Activated naive CD4-positive, alpha-beta T cell treated with anti-CD3 and anti-CD28 coated beads, Interleukin-2, amount 10 ng/mL, durations not matched to agents 7 days and 5 days (primary cell): ENCODE results near the gene ACTL10.

Source experiments
- CTCF ChIA-PET: fragments of 350-600 bp; sonication (Branson Sonifier 250); formaldehyde crosslinking; loops from one replicate; lab custom pipeline; 2021; ENCODE audit warnings: antibody characterized with exemption; lab: Charles Lee
- DNase-seq: peaks from one replicate; pipeline ENCODE4 v3.0.0-alpha.2; 2020
- H3K27ac Mint-ChIP-seq: one replicate; pipeline ENCODE4 v1.8.0; 2021; ENCODE audit warnings: mild to moderate bottlenecking, moderate library complexity, mixed read lengths
- H3K27me3 Mint-ChIP-seq: one replicate; pipeline ENCODE4 v1.8.0; 2021; ENCODE audit warnings: mild to moderate bottlenecking, mixed read lengths
- H3K36me3 Mint-ChIP-seq: one replicate; pipeline ENCODE4 v1.8.0; 2021; ENCODE audit warnings: mixed read lengths
- H3K4me1 Mint-ChIP-seq: one replicate; pipeline ENCODE4 v1.8.0; 2021; ENCODE audit warnings: mixed read lengths
- H3K4me3 Mint-ChIP-seq: one replicate; pipeline ENCODE4 v1.8.0; 2021; ENCODE audit warnings: mild to moderate bottlenecking, moderate library complexity, mixed read lengths
- H3K9me3 Mint-ChIP-seq: one replicate; pipeline ENCODE4 v1.8.0; 2021; ENCODE audit warnings: mixed read lengths

The ACTL10 gene

DNA sequence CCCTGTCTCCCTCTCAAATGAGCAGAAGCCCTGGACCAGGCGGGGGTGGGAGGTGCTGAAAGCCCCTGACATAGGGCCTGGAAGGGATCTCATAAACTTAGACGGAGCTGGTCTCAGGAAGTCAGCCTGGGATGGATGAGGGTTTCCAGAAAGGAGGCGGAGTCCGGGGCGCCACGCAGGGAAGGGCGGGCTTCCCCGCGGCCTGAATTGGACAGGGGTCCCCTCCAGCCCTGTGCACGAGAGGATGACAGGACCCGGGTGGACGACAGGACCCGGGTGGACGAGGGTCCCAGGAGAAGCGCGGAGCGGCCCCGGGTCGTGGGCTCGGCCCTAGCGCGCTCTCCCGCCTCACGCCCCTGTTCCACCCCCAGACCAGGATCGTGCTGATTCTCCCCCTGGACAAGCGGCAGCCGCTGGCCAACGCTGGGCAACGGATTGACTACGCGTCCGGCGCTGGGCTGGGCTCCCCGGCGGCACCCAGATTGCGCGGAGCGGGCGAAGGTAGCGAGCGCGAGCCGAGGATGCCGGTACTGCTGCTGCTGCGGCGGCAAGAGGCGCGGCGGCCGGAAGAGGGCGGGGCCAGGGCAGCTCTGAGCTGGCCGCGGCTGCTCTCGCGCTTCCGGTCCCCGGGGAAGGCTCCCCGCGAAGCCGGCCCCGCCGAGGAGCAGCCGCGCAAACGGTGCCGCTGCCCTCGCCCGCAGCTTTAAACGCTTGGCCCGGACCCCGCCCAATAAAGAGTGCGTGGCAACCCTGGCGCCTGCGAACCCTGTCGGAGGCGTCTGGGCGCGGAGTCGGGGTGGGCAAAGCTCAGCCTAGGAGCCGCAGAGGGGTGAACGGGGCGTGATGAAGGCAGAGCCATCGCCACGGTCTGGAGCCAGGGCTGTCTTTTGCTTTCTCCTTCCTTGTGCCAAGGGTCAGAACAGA lies 3.3 kb upstream of the ACTL10 start:
- CTCF ChIA-PET: interaction anchor here (1.1 to 1.8 kb wide), 4 partner anchors 10 to 206 kb away, joined by 3 to 6 read pairs (median 6); no protein-coding TSS in a partner anchor
- peak overlapping the region; percentile 95 for H3K27ac Mint-ChIP-seq
- peaks cover 47% of the 10 kb centered on the region for H3K4me1 Mint-ChIP-seq
- peaks cover 10% of the 10 kb centered on the region for H3K36me3 Mint-ChIP-seq
- H3K9me3 Mint-ChIP-seq: no peaks in the 10 kb centered on the region
- DNase-seq: peak; percentile 92
- H3K4me3 Mint-ChIP-seq: peak overlapping the region; percentile 78
- no peaks in the 10 kb centered on the region for H3K27me3 Mint-ChIP-seq

DNA sequence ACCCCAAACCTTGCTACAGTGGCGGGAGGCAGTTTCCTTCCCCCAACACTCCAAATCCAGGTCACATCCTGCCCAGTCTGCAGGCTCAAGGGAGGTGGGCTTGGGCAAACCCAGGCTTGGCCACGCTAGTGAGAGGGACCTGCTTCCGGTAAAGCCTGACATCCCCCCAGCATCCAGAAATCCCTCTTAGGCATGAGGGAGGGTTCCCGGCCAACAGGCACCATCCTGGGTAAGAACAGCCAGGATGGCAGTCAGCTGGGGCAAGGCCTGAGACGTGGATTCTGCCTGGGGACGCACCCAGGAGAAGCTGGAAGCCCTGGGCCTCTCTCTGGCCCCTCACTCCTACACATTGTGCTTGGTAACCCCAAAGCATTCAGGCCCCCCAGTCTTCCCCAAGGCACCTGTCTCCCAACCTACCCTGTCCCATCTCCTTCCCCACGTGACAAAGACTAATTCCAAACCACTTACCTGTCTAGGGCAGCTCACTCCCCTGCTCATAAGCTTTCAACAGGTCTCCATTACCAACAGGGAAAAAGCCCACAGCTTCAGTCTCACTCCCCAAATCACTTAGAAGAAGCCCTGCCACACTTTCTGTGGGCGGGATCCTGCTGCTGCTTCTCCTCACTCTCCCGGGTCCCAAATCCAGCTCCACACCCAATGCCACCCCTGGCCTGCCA lies 2.5 kb upstream of the ACTL10 start:
- Mint-ChIP-seq H3K27me3 (no peaks in the 10 kb centered on the region), H3K9me3 (no peaks in the 10 kb centered on the region)

DNA sequence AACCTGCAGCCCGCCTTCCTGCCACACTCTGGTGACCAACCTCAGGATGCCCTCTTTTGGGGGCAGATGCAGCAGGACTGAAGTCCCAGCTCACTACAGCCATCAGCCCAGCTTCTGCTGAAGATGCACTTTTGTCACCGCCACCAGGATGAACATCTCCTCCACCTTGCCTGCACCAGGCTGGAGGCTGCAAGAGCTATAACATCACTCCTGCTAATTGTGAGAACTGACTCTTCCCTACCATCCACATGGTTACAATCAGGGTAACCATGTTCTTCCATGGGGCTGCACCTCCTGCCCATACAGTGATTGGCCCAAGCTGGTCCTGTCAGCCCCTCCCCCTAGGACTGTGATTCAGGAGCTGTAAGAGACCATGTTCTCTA lies 2.0 kb upstream of the ACTL10 start:
- peaks cover 57% of the 10 kb centered on the region for H3K4me1 Mint-ChIP-seq
- H3K27me3 Mint-ChIP-seq: no peaks in the 10 kb centered on the region
- H3K4me3 Mint-ChIP-seq: peak overlapping the region; percentile 78
- peaks cover 17% of the 10 kb centered on the region for H3K36me3 Mint-ChIP-seq
- H3K27ac Mint-ChIP-seq: peak overlapping the region; percentile 95
- no peaks in the 10 kb centered on the region for H3K9me3 Mint-ChIP-seq
- CTCF ChIA-PET: interaction anchor here (0.6 to 1.2 kb wide), 5 partner anchors 9 to 264 kb away, joined by 3 to 4 read pairs (median 3); no protein-coding TSS in a partner anchor
- no peak for DNase-seq

More for the DNA sequence above, 2.5 kb upstream of the ACTL10 start:
- H3K4me1 Mint-ChIP-seq: peaks cover 55% of the 10 kb centered on the region
- peak overlapping the region; percentile 78 for H3K4me3 Mint-ChIP-seq
- H3K36me3 Mint-ChIP-seq: peaks cover 13% of the 10 kb centered on the region
- CTCF ChIA-PET: interaction anchor here (0.6 to 1.2 kb wide), 6 partner anchors 9 to 264 kb away, joined by 3 to 5 read pairs (median 3); no protein-coding TSS in a partner anchor
- DNase-seq: no peak
- H3K27ac Mint-ChIP-seq: peak overlapping the region; percentile 95

DNA sequence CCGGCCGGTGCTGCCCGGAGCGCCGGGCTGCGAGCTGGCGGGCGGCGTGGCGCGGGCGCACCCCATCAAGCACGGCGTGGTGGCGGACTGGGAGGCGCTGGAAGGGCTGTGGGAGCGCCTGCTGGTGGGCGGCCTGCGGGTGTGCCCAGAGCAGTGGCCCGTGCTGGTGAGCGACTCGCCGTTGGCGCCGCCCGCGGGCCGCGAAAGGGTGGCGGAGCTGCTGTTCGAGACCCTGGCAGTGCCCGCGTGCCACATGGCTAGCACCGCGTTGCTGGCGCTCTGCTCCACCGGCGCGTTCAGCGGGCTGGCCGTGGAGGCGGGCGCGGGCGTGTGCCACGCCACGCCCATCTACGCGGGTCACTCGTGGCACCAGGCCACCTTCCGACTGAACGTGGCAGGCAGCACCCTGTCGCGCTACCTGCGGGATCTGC lies 517 bp downstream of the ACTL10 start:
- peaks cover 65% of the 10 kb centered on the region for H3K4me1 Mint-ChIP-seq
- DNase-seq: peak; percentile 56

DNA sequence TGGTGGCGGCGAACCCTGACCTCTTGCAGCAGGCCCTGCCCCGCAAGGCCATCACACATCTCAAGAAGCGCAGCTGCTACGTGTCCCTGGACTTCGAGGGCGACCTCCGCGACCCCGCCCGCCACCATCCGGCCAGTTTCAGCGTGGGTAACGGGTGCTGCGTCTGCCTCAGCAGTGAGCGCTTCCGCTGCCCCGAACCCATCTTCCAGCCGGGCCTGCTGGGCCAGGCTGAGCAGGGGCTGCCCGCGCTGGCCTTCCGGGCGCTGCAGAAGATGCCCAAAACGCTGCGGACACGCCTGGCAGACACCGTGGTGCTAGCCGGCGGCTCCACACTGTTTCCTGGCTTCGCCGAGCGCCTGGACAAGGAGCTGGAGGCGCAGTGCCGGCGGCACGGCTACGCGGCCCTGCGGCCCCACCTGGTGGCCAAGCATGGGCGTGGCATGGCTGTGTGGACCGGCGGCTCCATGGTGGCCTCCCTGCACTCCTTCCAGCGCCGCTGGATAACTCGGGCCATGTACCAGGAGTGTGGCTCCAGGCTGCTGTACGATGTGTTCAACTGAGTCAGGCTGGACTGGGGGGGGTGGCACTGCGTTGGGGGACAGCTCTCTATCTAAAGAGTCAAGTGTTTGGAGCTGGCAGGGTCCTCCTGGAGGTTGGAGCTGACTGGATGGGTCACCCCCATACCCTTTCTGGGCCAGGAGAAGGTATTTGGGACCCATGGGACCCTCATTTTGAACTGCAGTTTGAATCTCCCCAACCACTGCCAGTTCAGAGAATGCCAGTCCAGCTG lies 1.1 kb downstream of the ACTL10 start:
- H3K27ac Mint-ChIP-seq: peak overlapping the region; percentile 77
- CTCF ChIA-PET: interaction anchor here (0.6 to 4.7 kb wide), 21 partner anchors 12 to 367 kb away, joined by 3 to 43 read pairs (median 4); partner anchors contain the start of genes CDK5RAP1 and PXMP4
- H3K4me3 Mint-ChIP-seq: peak overlapping the region; percentile 93
- H3K4me1 Mint-ChIP-seq: peaks cover 65% of the 10 kb centered on the region
- H3K27me3 Mint-ChIP-seq: no peaks in the 10 kb centered on the region
- DNase-seq: peak; percentile 80
- no peaks in the 10 kb centered on the region for H3K9me3 Mint-ChIP-seq
- peaks cover 35% of the 10 kb centered on the region for H3K36me3 Mint-ChIP-seq

More for the DNA sequence above, 517 bp downstream of the ACTL10 start:
- peaks cover 32% of the 10 kb centered on the region for H3K36me3 Mint-ChIP-seq
- H3K27me3 Mint-ChIP-seq: no peaks in the 10 kb centered on the region
- peak overlapping the region; percentile 93 for H3K4me3 Mint-ChIP-seq
- CTCF ChIA-PET: interaction anchor here (0.6 to 4.7 kb wide), 18 partner anchors 13 to 290 kb away, joined by 3 to 43 read pairs (median 4); partner anchors contain the start of gene PXMP4
- peak overlapping the region; percentile 77 for H3K27ac Mint-ChIP-seq
- H3K9me3 Mint-ChIP-seq: no peaks in the 10 kb centered on the region

DNA sequence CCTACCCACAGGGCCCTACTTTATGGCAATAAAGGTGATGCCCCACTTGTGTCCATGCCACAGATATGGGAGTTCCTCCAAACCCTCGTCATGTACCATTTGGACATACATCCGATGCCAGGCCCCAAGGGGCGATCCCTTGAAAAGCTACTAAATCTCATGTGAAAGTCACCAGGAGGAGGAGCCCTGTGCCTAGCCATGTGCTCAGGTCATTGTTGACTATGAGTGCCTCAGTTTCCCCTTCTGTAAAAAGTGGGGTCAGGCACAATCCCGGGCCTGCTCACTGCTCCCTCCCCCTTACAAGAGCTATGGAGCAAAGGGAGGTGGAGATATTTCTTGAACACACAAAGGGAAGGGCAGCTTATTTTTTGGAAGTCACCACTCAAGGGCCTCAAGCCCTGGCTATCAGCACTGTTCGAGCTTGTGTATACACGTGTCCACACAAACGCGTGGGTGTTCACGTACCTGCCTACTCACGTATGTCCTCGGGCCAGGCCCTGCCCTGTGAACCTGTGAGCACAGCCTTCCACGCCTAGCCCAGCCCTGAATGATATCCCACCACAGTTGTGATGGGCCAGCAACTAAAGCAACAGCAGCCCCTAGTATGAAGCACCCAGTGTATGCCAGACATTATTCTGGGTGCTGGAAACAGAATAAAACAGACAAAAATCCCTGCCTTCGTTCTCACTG lies 1.9 kb downstream of the ACTL10 start:
- Mint-ChIP-seq H3K9me3 (no peaks in the 10 kb centered on the region), H3K27ac (peak overlapping the region; percentile 73), H3K27me3 (no peaks in the 10 kb centered on the region), H3K36me3 (peaks cover 36% of the 10 kb centered on the region), H3K4me1 (peaks cover 69% of the 10 kb centered on the region), H3K4me3 (peak overlapping the region; percentile 93)
- CTCF ChIA-PET: interaction anchor here (0.7 to 4.7 kb wide), 19 partner anchors 11 to 368 kb away, joined by 3 to 43 read pairs (median 4); partner anchors contain the start of genes CDK5RAP1 and PXMP4
- no peak for DNase-seq

DNA sequence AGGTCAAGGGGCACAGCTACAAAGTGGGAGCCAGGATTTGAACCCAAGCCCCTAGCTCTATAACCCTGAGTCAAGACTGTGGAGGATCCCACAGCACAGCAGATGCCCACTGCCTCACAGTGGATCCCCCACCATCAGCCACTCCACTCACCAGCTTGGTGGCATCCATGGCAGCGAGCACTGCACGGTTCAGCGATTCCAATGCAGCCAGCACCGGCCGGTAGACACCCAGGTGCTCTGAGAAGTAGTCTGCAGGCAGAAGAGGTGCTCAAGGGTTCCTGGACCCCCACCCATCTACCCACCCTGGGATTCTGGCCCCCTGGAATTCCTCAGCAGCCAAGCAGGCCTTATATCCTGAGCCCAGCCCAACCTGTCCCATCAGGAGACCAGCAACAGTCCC lies 2.5 kb downstream of the ACTL10 start:
- H3K27ac Mint-ChIP-seq: no peak overlapping the region
- peaks cover 38% of the 10 kb centered on the region for H3K36me3 Mint-ChIP-seq
- H3K27me3 Mint-ChIP-seq: no peaks in the 10 kb centered on the region
- no peak for DNase-seq
- no peak overlapping the region for H3K4me3 Mint-ChIP-seq
- no peaks in the 10 kb centered on the region for H3K9me3 Mint-ChIP-seq
- CTCF ChIA-PET: interaction anchor here (1.1 to 4.7 kb wide), 6 partner anchors 11 to 368 kb away, joined by 3 to 43 read pairs (median 9); no protein-coding TSS in a partner anchor
- peaks cover 69% of the 10 kb centered on the region for H3K4me1 Mint-ChIP-seq

DNA sequence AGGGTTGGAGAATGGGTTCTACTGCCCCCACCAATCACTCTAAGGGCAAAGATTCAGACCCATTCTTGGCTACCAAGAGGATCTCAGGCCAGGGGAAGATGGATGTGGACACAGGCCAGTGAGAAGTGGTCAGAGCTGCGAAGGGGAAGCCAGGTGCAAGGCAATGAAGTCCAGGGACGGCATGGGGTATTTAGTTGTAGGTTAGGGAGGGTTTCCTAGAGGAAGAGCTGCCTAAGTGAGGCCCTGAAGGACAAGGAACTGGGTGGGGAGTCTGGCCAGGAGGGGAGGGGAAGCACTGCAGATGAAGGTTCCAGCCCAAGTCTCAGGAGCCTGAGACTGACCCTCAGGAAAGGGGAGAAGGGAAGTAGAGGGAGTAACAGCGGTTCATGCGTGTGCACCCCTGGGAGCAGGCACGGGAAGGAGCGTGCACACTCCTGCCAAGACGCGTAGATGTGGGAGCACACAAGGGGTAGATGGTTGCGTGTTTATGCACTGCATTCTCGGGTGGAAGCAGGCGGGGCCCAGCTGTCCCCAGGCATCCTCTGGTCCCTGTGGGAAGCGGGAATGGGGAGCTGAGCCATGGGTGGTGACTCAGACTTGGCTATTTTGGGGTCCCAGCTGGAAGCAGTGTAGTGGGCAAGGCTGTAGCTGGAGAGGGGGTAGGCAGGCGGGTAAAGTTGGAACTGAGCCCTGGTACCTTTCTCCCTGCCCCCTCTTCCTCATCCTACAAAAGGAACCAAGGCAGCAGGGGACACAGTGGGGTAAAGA lies 3.3 kb downstream of the ACTL10 start:
- Mint-ChIP-seq H3K9me3 (no peaks in the 10 kb centered on the region), H3K4me3 (no peak overlapping the region), H3K4me1 (peaks cover 66% of the 10 kb centered on the region), H3K27ac (peak overlapping the region; percentile 34), H3K27me3 (no peaks in the 10 kb centered on the region), H3K36me3 (peaks cover 41% of the 10 kb centered on the region)
- no peak for DNase-seq
- CTCF ChIA-PET: interaction anchor here (4.7 kb wide), 1 partner anchor 10 kb away, joined by 43 read pairs; no protein-coding TSS in a partner anchor

DNA sequence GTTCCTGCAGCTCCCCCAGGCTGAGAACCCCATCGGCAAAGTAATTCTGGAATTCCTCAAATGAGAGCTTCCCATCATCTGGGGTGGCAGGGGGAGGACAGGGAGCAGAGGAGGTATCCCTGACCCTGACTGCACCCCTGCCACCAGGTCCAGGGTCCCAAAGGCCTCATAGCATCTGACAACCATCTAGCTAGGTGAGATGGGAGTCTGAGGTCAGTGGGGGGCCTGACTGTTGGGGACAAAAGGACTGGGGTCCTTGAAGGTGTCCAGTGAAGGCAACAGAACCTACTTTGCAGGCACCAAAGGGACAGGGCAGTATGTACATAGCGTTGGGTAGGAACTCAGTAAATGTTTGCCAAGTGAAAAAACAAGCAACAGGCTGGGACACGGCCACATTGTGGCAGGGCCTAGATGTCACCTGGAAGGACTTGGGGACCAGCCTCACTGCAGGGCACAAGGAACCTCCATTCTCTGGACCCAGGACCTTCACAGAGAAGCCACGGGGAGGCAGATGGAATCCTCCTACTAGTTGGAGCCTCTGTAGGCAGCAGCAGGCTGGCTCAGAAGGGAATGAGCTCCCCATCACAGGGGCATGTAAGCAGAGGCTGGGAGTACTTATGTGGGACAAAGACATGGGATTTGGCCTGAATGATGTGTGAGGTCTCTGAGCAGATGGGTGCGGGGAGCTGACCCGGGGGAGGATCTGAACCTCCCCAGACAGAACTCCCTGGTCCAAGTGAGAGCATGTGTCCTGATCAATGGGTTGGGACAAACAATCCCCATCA lies 4.2 kb downstream of the ACTL10 start:
- Mint-ChIP-seq H3K4me3 (no peak overlapping the region), H3K4me1 (peaks cover 67% of the 10 kb centered on the region), H3K9me3 (no peaks in the 10 kb centered on the region), H3K27me3 (no peaks in the 10 kb centered on the region), H3K27ac (no peak overlapping the region), H3K36me3 (peaks cover 48% of the 10 kb centered on the region)
- no peak for DNase-seq
- CTCF ChIA-PET: interaction anchor here (0.8 to 1.0 kb wide), 2 partner anchors 10 to 214 kb away, joined by 3 read pairs; no protein-coding TSS in a partner anchor

DNA sequence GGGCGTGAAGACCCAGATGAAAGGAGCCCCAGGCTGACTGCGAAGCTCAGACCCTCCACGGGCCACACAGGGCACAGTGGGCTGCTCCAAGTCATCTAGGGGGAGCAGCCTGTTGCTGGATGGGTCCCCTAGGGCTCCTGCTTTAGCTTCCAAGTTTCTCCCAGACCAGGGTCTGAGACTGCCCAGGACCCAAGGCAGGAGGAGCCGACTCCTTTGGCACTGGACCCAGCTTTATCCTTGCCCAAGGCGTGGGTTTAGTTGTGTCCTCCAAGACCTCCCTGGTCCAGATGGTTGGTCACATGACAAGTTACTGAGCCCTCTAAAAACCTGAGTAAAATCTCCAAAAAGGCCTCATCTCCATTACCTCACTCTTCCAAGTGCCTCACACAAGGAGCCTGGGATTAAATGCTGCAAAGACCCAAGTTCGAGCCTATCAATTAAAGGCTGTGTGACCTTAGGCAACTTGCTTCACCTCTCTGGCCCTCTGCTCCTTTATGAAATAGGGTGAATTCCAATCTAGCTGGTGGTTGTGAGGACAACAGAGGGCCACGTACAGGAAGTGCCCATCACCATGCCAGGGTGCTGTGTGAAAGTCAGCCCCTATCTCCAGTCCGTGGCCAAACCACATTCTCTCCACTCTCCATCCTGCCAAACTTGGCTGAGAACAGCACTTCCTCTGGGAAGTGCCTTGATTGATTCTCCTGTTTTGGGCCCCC lies 5.0 kb downstream of the ACTL10 start:
- Mint-ChIP-seq H3K36me3 (peaks cover 54% of the 10 kb centered on the region), H3K4me1 (peaks cover 66% of the 10 kb centered on the region), H3K4me3 (no peak overlapping the region), H3K9me3 (no peaks in the 10 kb centered on the region), H3K27me3 (no peaks in the 10 kb centered on the region), H3K27ac (no peak overlapping the region)
- CTCF ChIA-PET: interaction anchor here (0.7 to 1.0 kb wide), 3 partner anchors 9 to 214 kb away, joined by 3 read pairs; no protein-coding TSS in a partner anchor
- DNase-seq: no peak

DNA sequence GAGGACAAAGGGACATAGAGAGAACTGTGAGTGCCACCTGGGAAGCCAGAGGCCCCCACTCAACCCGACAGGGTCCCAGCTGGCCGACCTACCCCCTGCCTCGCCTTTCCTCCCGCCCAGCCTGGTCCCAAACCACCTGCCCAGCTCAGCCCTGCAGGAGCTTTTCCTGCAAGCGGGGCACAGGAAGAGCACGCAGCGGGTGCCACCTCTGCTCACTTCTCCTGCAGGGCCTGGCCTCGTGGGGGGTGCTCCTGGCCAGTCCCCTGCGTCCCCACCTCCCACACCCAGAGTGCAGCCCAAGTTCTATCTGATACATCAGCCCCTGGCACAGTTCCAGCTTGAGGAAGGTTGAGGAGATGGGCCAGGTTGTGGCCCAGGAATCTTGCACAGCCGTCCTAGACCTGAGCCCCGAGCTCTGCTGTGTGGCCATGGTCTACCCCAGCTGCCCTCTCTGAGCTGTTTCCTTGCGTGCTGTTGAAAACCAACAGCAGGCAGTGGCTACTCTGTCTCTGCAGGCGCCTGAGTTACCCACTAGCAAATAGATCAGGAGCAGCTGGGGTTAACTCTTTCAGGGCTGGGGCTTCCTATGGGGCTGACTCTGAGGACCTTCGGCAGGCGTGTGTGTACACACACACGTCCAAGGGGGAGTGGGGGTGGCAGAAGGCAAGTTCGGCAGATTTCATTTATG lies 5.8 kb downstream of the ACTL10 start:
- Mint-ChIP-seq H3K27me3 (no peaks in the 10 kb centered on the region), H3K36me3 (peaks cover 59% of the 10 kb centered on the region), H3K9me3 (no peaks in the 10 kb centered on the region), H3K4me3 (peak overlapping the region; percentile 90), H3K4me1 (peaks cover 68% of the 10 kb centered on the region), H3K27ac (peak overlapping the region; percentile 56)
- no peak for DNase-seq
- CTCF ChIA-PET: interaction anchor here (0.7 to 1.2 kb wide), 2 partner anchors 13 to 48 kb away, joined by 3 read pairs; no protein-coding TSS in a partner anchor
